K562 (cell line): ENCODE results near the gene CRYBA4. TPM values are rescaled to one million over a fixed set of nuclear protein-coding genes. Genes with fewer than 3 reads are reported as not detected.

Experiments
- ADNP ChIP-seq: fragments of 200-800 bp; sonication (Bioruptor generic); IDR thresholded peaks from 2 replicates; pipeline ENCODE4 v1.6.1; 2016; ENCODE audit warnings: missing genetic modification characterization, missing compliant biosample characterization
- CEBPB ChIP-seq: fragments of 450-650 bp; IDR thresholded peaks from 2 replicates; pipeline ENCODE4 v1.6.1; 2016; ENCODE audit warnings: missing genetic modification characterization, missing compliant biosample characterization
- CHD1 ChIP-seq: fragments of 200-600 bp; sonication (generic); IDR thresholded peaks from one replicate; pipeline ENCODE4 v1.6.1; 2012; ENCODE audit warnings: mild to moderate bottlenecking, moderate library complexity, low read length, inconsistent platforms
- DMBX1 ChIP-seq: fragments of 250-450 bp; sonication (Bioruptor Pico); IDR thresholded peaks from 2 replicates; pipeline ENCODE4 v1.8.0; 2022; ENCODE audit warnings: inconsistent platforms, mild to moderate bottlenecking, moderate library complexity, borderline replicate concordance
- EHMT2 ChIP-seq: fragments of 450-650 bp; IDR thresholded peaks from 2 replicates; pipeline ENCODE4 v1.6.1; 2018; ENCODE audit warnings: antibody characterized with exemption
- FOXK1 ChIP-seq: sonication (generic); formaldehyde crosslinking; IDR thresholded peaks from 2 replicates; pipeline ENCODE4 v1.8.0; 2022; ENCODE audit warnings: missing genetic modification reagents, mild to moderate bottlenecking, borderline replicate concordance
- HDAC3 ChIP-seq: fragments of 450-650 bp; IDR thresholded peaks from 2 replicates; pipeline ENCODE4 v1.6.1; 2018; ENCODE audit warnings: borderline replicate concordance, mild to moderate bottlenecking, moderate library complexity; ENCODE audit not compliant: partially characterized antibody
- HSF4 ChIP-seq: fragments of 250-450 bp; sonication (Bioruptor Pico); IDR thresholded peaks from 2 replicates; pipeline ENCODE4 v2.1.2; 2022; ENCODE audit warnings: mild to moderate bottlenecking, moderate library complexity, borderline replicate concordance
- ID3 ChIP-seq, 2 experiments: fragments of 250-450 bp in 1 of 2; fragments of 450-650 bp in 1 of 2; sonication (Bioruptor Pico) in 1 of 2; IDR thresholded peaks; 2 replicates each; pipeline versions ENCODE4 v1.6.1 to v1.8.0; 2016 to 2021; ENCODE audit warnings: mild to moderate bottlenecking in 2 of 2, moderate library complexity in 2 of 2, missing compliant biosample characterization in 1 of 2, missing genetic modification characterization in 1 of 2
- KLF1 ChIP-seq: fragments of 450-650 bp; IDR thresholded peaks from 2 replicates; pipeline ENCODE4 v1.6.1; 2016; ENCODE audit warnings: missing genetic modification characterization, missing compliant biosample characterization
- MTA3 ChIP-seq: fragments of 450-650 bp; formaldehyde crosslinking; IDR thresholded peaks from 2 replicates; pipeline ENCODE4 v1.6.1; 2017; ENCODE audit warnings: mild to moderate bottlenecking, borderline replicate concordance
- RAD21 ChIP-seq, 2 experiments: fragments of 250-450 bp in 1 of 2; fragments of 450-650 bp in 1 of 2; sonication (Bioruptor Pico) in 1 of 2; formaldehyde crosslinking in 1 of 2; IDR thresholded peaks in 1 of 2; conservative IDR thresholded peaks in 1 of 2; 2 replicates each; pipeline versions ENCODE4 v1.4.0 to v1.8.0; 2020 to 2022; ENCODE audit warnings: mild to moderate bottlenecking in 2 of 2, moderate library complexity in 1 of 2
- SMAD4 ChIP-seq: fragments of 250-450 bp; sonication (Bioruptor Pico); conservative IDR thresholded peaks from 2 replicates; pipeline ENCODE4 v1.8.0; 2021; ENCODE audit warnings: inconsistent platforms, mild to moderate bottlenecking, moderate library complexity
- ZBTB43 ChIP-seq: sonication (generic); formaldehyde crosslinking; IDR thresholded peaks from 2 replicates; pipeline ENCODE4 v1.8.0; 2023; ENCODE audit warnings: mild to moderate bottlenecking, missing genetic modification reagents
- ZNF324 ChIP-seq: fragments of 250-450 bp; sonication (Bioruptor Pico); IDR thresholded peaks from 2 replicates; pipeline ENCODE4 v1.4.0; 2020; ENCODE audit warnings: mild to moderate bottlenecking
- ZNF398 ChIP-seq: fragments of 250-450 bp; sonication (Bioruptor Pico); IDR thresholded peaks from 2 replicates; pipeline ENCODE4 v1.8.0; 2021; ENCODE audit warnings: moderate library complexity, mild to moderate bottlenecking, inconsistent platforms
- ZNF511 ChIP-seq: sonication (generic); formaldehyde crosslinking; IDR thresholded peaks from 2 replicates; pipeline ENCODE4 v1.8.0; 2022; ENCODE audit warnings: mild to moderate bottlenecking, missing genetic modification reagents
- ZZZ3 ChIP-seq: fragments of 450-650 bp; IDR thresholded peaks from 2 replicates; pipeline ENCODE4 v1.6.1; 2016; ENCODE audit warnings: antibody characterized with exemption, mild to moderate bottlenecking, moderate library complexity
- polyA plus RNA-seq, 8 experiments: library from polyadenylated mRNA; depleted of rRNA in 4 of 8; stranded (reverse) in 5 of 8; unstranded in 3 of 8; fragments of >200 nt; fragmentation: Nextera tagmentation in 2 of 8; fragmentation: Illumina TruSeq in 1 of 8; extraction: Ambion mirVana in 2 of 8; extraction: Trizol in 1 of 8; gene quantifications; 2 replicates each; pipeline versions ENCODE4 v1.2.1 to v1.2.3, GENCODE V29; 2011 to 2014; ENCODE audit warnings: inconsistent platforms in 1 of 8, missing spikeins in 1 of 8
- total RNA-seq, 7 experiments: library from RNA; depleted of rRNA in 6 of 7; stranded (reverse); fragments of >200 nt in 6 of 7; fragmentation: Illumina TruSeq in 2 of 7; extraction: Trizol in 2 of 7; gene quantifications; 2 replicates each; pipeline versions ENCODE4 v1.2.1 to v1.2.3, GENCODE V29; 2011 to 2021; ENCODE audit warnings: low replicate concordance in 1 of 7
- TF ChIP-seq, protein P1 (sequence below): fragments of 450-650 bp; formaldehyde crosslinking; conservative IDR thresholded peaks from 2 replicates; pipeline ENCODE4 v1.4.0; 2022; ENCODE audit warnings: mild to moderate bottlenecking, missing genetic modification characterization
- TF ChIP-seq, protein P2 (sequence below): sonication (generic); formaldehyde crosslinking; IDR thresholded peaks from 2 replicates; pipeline ENCODE4 v1.8.1; 2022; ENCODE audit warnings: missing genetic modification reagents

CRYBA4 gene
- total and polyA plus RNA-seq, 9 of the 15 experiments (the other 6 are each of a cell fraction or from before 2014, with no cell fraction given) = 0.59 to 3.3 (median 1.6) TPM

DNA sequence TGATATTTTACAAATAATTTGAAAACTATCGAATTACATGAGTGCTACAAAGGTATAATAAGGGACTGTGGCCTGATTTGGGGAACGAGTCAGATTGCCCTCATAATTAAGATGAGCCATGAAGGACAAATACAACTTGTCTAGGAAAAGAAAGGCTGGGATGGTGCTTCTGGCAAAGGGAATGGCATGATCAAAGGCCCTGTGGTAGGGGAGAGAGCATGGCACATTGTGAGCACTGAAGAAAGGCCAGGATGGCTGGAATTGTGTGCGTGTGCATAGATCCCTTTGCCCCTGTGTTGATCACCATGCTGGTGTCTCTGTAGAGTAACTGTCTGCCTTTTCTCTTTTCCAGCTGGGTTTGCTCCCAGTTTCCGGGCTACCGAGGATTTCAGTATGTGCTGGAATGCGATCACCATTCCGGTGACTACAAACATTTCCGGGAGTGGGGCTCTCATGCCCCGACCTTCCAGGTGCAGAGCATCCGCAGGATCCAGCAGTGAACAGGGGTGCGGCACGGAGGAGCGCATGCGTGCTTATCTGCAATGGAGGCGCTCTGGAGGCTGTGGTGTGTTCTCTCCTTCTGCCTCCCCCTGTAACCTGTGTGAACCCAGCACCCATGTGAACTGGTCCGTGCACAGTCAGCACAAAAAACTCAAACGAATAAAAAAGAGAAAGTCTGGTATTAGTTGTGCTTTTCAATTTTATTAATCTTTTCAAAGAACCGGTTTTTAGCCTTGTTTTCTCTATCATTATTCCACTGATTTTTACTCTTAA is 8.4 kb downstream of the CRYBA4 start (continued):
- TF ChIP-seq ID3 (CRISPR knock-in tag; IDR thresholded peaks at IDR 0.05) (no peak), ID3 (tag; IDR thresholded peaks at IDR 0.05) (peak; percentile 84), HSF4 (CRISPR knock-in tag) (no peak), ADNP (tag) (no peak), ZNF398 (no peak), CEBPB (no peak), EHMT2 (no peak), ZNF511 (CRISPR knock-in tag) (no peak), HDAC3 (no peak), SMAD4 (CRISPR knock-in tag) (peak; percentile 58; the same call in 1 of the 2 replicates), MTA3 (0 out of 2 replicates have a peak, but pooled peaks have one; percentile 12), CHD1 (no peak), RAD21 (CRISPR knock-in tag; conservative IDR thresholded peaks at IDR 0.05 in 1 of 2, IDR thresholded peaks at IDR 0.05 in 1 of 2) (no peak), ZZZ3 (no peak), DMBX1 (peak; percentile 68), FOXK1 (CRISPR knock-in tag) (no peak), ZBTB43 (CRISPR knock-in tag) (no peak), ZNF324 (CRISPR knock-in tag) (no peak), KLF1 (tag) (no peak)
- TF ChIP-seq, protein P1, sequence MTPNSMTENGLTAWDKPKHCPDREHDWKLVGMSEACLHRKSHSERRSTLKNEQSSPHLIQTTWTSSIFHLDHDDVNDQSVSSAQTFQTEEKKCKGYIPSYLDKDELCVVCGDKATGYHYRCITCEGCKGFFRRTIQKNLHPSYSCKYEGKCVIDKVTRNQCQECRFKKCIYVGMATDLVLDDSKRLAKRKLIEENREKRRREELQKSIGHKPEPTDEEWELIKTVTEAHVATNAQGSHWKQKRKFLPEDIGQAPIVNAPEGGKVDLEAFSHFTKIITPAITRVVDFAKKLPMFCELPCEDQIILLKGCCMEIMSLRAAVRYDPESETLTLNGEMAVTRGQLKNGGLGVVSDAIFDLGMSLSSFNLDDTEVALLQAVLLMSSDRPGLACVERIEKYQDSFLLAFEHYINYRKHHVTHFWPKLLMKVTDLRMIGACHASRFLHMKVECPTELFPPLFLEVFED (CRISPR knock-in tag) = no peak
- TF ChIP-seq, protein P2, sequence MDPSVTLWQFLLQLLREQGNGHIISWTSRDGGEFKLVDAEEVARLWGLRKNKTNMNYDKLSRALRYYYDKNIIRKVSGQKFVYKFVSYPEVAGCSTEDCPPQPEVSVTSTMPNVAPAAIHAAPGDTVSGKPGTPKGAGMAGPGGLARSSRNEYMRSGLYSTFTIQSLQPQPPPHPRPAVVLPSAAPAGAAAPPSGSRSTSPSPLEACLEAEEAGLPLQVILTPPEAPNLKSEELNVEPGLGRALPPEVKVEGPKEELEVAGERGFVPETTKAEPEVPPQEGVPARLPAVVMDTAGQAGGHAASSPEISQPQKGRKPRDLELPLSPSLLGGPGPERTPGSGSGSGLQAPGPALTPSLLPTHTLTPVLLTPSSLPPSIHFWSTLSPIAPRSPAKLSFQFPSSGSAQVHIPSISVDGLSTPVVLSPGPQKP (CRISPR knock-in tag) = no peak
